GM19099 (cell line): ENCODE data around the gene ERC1.

Source experiments
- POLR2A ChIP-seq: IDR thresholded peaks from 3 replicates; pipeline ENCODE4 v1.6.1; 2011; ENCODE audit warnings: low read depth; ENCODE audit not compliant: insufficient read length; ENCODE audit errors: extremely low read depth

Gene ERC1

GRCh38 chr12:1456885-1457284 lies 465.9 kb downstream of the ERC1 start:
- no peak for TF ChIP-seq POLR2A

- TF ChIP-seq POLR2A, result no peak
These were observed 466.9 kb downstream of the ERC1 start for GRCh38 chr12:1457901-1458300.

GRCh38 chr12:1459339-1459738 lies 468.3 kb downstream of the ERC1 start:
- TF ChIP-seq POLR2A, result no peak

- TF ChIP-seq POLR2A, result no peak
These were observed 472.3 kb downstream of the ERC1 start for GRCh38 chr12:1463073-1463905.

- no peak for TF ChIP-seq POLR2A
These were observed 473.9 kb downstream of the ERC1 start for GRCh38 chr12:1464925-1465324.

- no peak for TF ChIP-seq POLR2A
These were observed 475.0 kb downstream of the ERC1 start for GRCh38 chr12:1465990-1466389.

- no peak for TF ChIP-seq POLR2A
These were observed 475.6 kb downstream of the ERC1 start for GRCh38 chr12:1466481-1467154.

GRCh38 chr12:1467710-1468109 lies 476.7 kb downstream of the ERC1 start:
- TF ChIP-seq POLR2A, result no peak

GRCh38 chr12:1469070-1469469 lies 478.0 kb downstream of the ERC1 start:
- no peak for TF ChIP-seq POLR2A

- no peak for TF ChIP-seq POLR2A
These were observed 479.0 kb downstream of the ERC1 start for GRCh38 chr12:1470051-1470450.

GRCh38 chr12:1471224-1471623 lies 480.2 kb downstream of the ERC1 start:
- no peak for TF ChIP-seq POLR2A

GRCh38 chr12:1473418-1473817 lies 482.4 kb downstream of the ERC1 start:
- TF ChIP-seq POLR2A, result no peak

GRCh38 chr12:1474041-1474573 lies 483.1 kb downstream of the ERC1 start:
- TF ChIP-seq POLR2A, result no peak

- TF ChIP-seq POLR2A, result no peak
These were observed 483.6 kb downstream of the ERC1 start for GRCh38 chr12:1474574-1475153.

GRCh38 chr12:1479645-1480044 lies 488.6 kb downstream of the ERC1 start:
- no peak for TF ChIP-seq POLR2A

- TF ChIP-seq POLR2A, result no peak
These were observed 490.3 kb downstream of the ERC1 start for GRCh38 chr12:1481326-1481725.

- no peak for TF ChIP-seq POLR2A
These were observed 490.9 kb downstream of the ERC1 start for GRCh38 chr12:1481906-1482305.
